HEK293 (cell line): ENCODE data around the gene YPEL5.

ENCODE experiments used
- CTCF ChIA-PET: fragments of 350-600 bp; formaldehyde crosslinking; extraction: SDS; loops from one replicate; lab custom pipeline; 2021; ENCODE audit warnings: antibody characterized with exemption; lab: Yijun Ruan, JAX
- POLR2A ChIA-PET: fragments of 300-600 bp; formaldehyde crosslinking; extraction: SDS; loops from one replicate; lab custom pipeline; 2020; ENCODE audit warnings: antibody characterized with exemption, inconsistent platforms; lab: Yijun Ruan, JAX
- H3K27ac ChIP-seq: fragments of 200-500 bp; sonication (Bioruptor generic); 2 replicates; pipeline ENCODE4 v1.5.1; 2014; ENCODE audit warnings: low read depth, low read length, control low read depth, inconsistent platforms; ENCODE audit errors: extremely low read depth
- H3K36me3 ChIP-seq, 2 experiments: fragments of 200-500 bp in 1 of 2; sonication (Bioruptor generic) in 1 of 2; 1 replicate in 1 of 2; 2 replicates in 1 of 2; pipeline ENCODE4 v1.5.1; 2014 to 2017; ENCODE audit warnings: inconsistent platforms in 2 of 2, low read length in 2 of 2; ENCODE audit not compliant: control insufficient read depth in 2 of 2, insufficient read depth in 1 of 2
- H3K4me1 ChIP-seq: fragments of 200-500 bp; sonication (Bioruptor generic); 2 replicates; pipeline ENCODE4 v1.5.1; 2014; ENCODE audit warnings: mild to moderate bottlenecking, low read length, inconsistent platforms; ENCODE audit not compliant: control insufficient read depth, insufficient read depth
- H3K4me3 ChIP-seq: 2 replicates; pipeline ENCODE4 v1.5.1; 2011; ENCODE audit warnings: low read depth, mild to moderate bottlenecking, control low read depth, low read length, moderate library complexity
- H3K9me3 ChIP-seq: fragments of 200-500 bp; sonication (Bioruptor generic); 2 replicates; pipeline ENCODE4 v1.5.1; 2014; ENCODE audit warnings: low read depth, low read length, inconsistent platforms; ENCODE audit not compliant: control insufficient read depth, insufficient read depth
- KLF10 ChIP-seq: fragments of 450-650 bp; IDR thresholded peaks from 2 replicates; pipeline ENCODE4 v1.5.1; 2018; ENCODE audit warnings: missing biosample characterization, mild to moderate bottlenecking, missing genetic modification characterization
- KLF8 ChIP-seq: fragments of 450-650 bp; formaldehyde crosslinking; IDR thresholded peaks from 2 replicates; pipeline ENCODE4 v1.5.1; 2016; ENCODE audit warnings: missing biosample characterization, missing genetic modification characterization
- SCRT1 ChIP-seq: fragments of 450-650 bp; formaldehyde crosslinking; IDR thresholded peaks from 2 replicates; pipeline ENCODE4 v1.5.1; 2016; ENCODE audit warnings: missing biosample characterization, missing genetic modification characterization, borderline replicate concordance
- ZBTB1 ChIP-seq: fragments of 450-650 bp; formaldehyde crosslinking; IDR thresholded peaks from 2 replicates; pipeline ENCODE4 v1.5.1; 2016; ENCODE audit warnings: missing biosample characterization, missing genetic modification characterization
- ZBTB11 ChIP-seq: fragments of 450-650 bp; formaldehyde crosslinking; conservative IDR thresholded peaks from 2 replicates; pipeline ENCODE4 v1.5.1; 2016; ENCODE audit warnings: low read depth, missing biosample characterization, missing genetic modification characterization
- ZBTB20 ChIP-seq: fragments of 450-650 bp; formaldehyde crosslinking; IDR thresholded peaks from 2 replicates; pipeline ENCODE4 v1.5.1; 2016; ENCODE audit warnings: missing biosample characterization, missing genetic modification characterization
- ZBTB26 ChIP-seq: fragments of 450-650 bp; formaldehyde crosslinking; optimal IDR thresholded peaks from 2 replicates; pipeline ENCODE3; 2016; ENCODE audit warnings: missing biosample characterization, mild to moderate bottlenecking, missing genetic modification characterization
- ZNF10 ChIP-seq: fragments of 450-650 bp; formaldehyde crosslinking; IDR thresholded peaks from 2 replicates; pipeline ENCODE4 v1.5.1; 2017; ENCODE audit warnings: missing biosample characterization, missing genetic modification characterization
- ZNF214 ChIP-seq: fragments of 450-650 bp; formaldehyde crosslinking; IDR thresholded peaks from 2 replicates; pipeline ENCODE4 v1.5.1; 2017; ENCODE audit warnings: missing biosample characterization, mild to moderate bottlenecking, missing genetic modification characterization, borderline replicate concordance
- ZNF221 ChIP-seq: fragments of 450-650 bp; formaldehyde crosslinking; IDR thresholded peaks from 2 replicates; pipeline ENCODE4 v1.5.1; 2017; ENCODE audit warnings: missing biosample characterization, missing genetic modification characterization, borderline replicate concordance
- ZNF23 ChIP-seq: fragments of 450-650 bp; formaldehyde crosslinking; IDR thresholded peaks from 2 replicates; pipeline ENCODE4 v1.5.1; 2016; ENCODE audit warnings: missing biosample characterization, missing genetic modification characterization, borderline replicate concordance
- ZNF580 ChIP-seq: fragments of 450-650 bp; formaldehyde crosslinking; IDR thresholded peaks from 2 replicates; pipeline ENCODE4 v1.5.1; 2016; ENCODE audit warnings: missing biosample characterization, missing genetic modification characterization
- ZNF645 ChIP-seq: fragments of 450-650 bp; formaldehyde crosslinking; IDR thresholded peaks from 2 replicates; pipeline ENCODE4; 2016; ENCODE audit warnings: missing biosample characterization, missing genetic modification characterization
- ZNF654 ChIP-seq: fragments of 450-650 bp; formaldehyde crosslinking; IDR thresholded peaks from 2 replicates; pipeline ENCODE4 v1.5.1; 2016; ENCODE audit warnings: low read depth, missing biosample characterization, missing genetic modification characterization
- ZNF701 ChIP-seq: fragments of 450-650 bp; formaldehyde crosslinking; IDR thresholded peaks from 2 replicates; pipeline ENCODE4 v1.5.1; 2016; ENCODE audit warnings: missing biosample characterization, missing genetic modification characterization
- ZNF747 ChIP-seq: fragments of 450-650 bp; formaldehyde crosslinking; IDR thresholded peaks from 2 replicates; pipeline ENCODE4 v1.5.1; 2016; ENCODE audit warnings: missing biosample characterization, missing genetic modification characterization
- ZNF776 ChIP-seq: fragments of 450-650 bp; formaldehyde crosslinking; IDR thresholded peaks from 2 replicates; pipeline ENCODE4 v1.5.0; 2017; ENCODE audit warnings: missing biosample characterization, missing genetic modification characterization, borderline replicate concordance
- ZNF785 ChIP-seq: fragments of 450-650 bp; formaldehyde crosslinking; IDR thresholded peaks from 2 replicates; pipeline ENCODE4 v1.5.1; 2016; ENCODE audit warnings: missing biosample characterization, missing genetic modification characterization

The YPEL5 gene

GRCh38 chr2:30134582-30134981 lies 12.2 kb upstream of the YPEL5 start:
- Histone ChIP-seq H3K9me3 (no peaks in the 10 kb centered on the region), H3K4me3 (no peak overlapping the region), H3K4me1 (no peaks in the 10 kb centered on the region), H3K36me3 (no peaks in the 10 kb centered on the region), H3K27ac (no peak overlapping the region)
- ChIA-PET CTCF (interaction anchor here (0.9 to 1.7 kb wide), 2 partner anchors 11 to 572 kb away, joined by 3 read pairs; no protein-coding TSS in a partner anchor), POLR2A (interaction anchor here (1.5 kb wide), 1 partner anchor 12 kb away, joined by 4 read pairs; the partner anchor contains the start of gene YPEL5)
- TF ChIP-seq ZNF747 (tag by site-specific recombination) (no peak), ZBTB20 (tag by site-specific recombination) (no peak), ZNF645 (no peak), SCRT1 (tag by site-specific recombination) (no peak), ZNF701 (tag by site-specific recombination) (no peak), ZNF23 (tag by site-specific recombination) (no peak), ZBTB11 (tag by site-specific recombination) (no peak), ZNF214 (tag by site-specific recombination) (no peak), ZNF221 (tag by site-specific recombination) (no peak), ZNF580 (tag by site-specific recombination) (no peak), ZNF654 (no peak), ZBTB26 (tag by site-specific recombination) (no peak), ZNF785 (tag by site-specific recombination) (no peak), KLF8 (tag by site-specific recombination) (no peak), ZBTB1 (tag by site-specific recombination) (no peak), ZNF776 (tag by site-specific recombination) (no peak), ZNF10 (no peak)

GRCh38 chr2:30135541-30135940 lies 11.3 kb upstream of the YPEL5 start:
- Histone ChIP-seq H3K4me3 (no peak overlapping the region), H3K9me3 (no peaks in the 10 kb centered on the region), H3K27ac (no peak overlapping the region), H3K36me3 (no peaks in the 10 kb centered on the region), H3K4me1 (no peaks in the 10 kb centered on the region)
- no peak for TF ChIP-seq KLF10
- ChIA-PET POLR2A (interaction anchor here (0.6 to 1.5 kb wide), 2 partner anchors 11 to 96 kb away, joined by 4 to 5 read pairs; partner anchors contain the start of genes LBH and YPEL5), CTCF (interaction anchor here (0.5 to 0.9 kb wide), 4 partner anchors 10 to 166 kb away, joined by 3 to 4 read pairs (median 4); partner anchors contain the start of gene YPEL5)
